HepG2 (cell line): Measurements from ENCODE around the gene LIPN. TPM values are rescaled to one million over a fixed set of nuclear protein-coding genes. Genes with fewer than 3 reads are reported as not detected.

Source experiments
- ATAC-seq: fragments of 200-7000 bp; cut with Tn5 transposase; 3 replicates; pipeline ENCODE4 v1.9.1; 2020; ENCODE audit warnings: mild to moderate bottlenecking, moderate library complexity
- BruUV-seq: library from RNA; stranded (reverse); fragments of 400-500 nt; replicated peaks from 2 replicates; lab custom pipeline; 2021; lab: Mats Ljungman, UMichigan
- CTCF ChIA-PET: fragments of 300-600 bp; formaldehyde crosslinking; extraction: SDS; loops from one replicate; lab custom pipeline; 2021; ENCODE audit warnings: low total read pairs, inconsistent platforms, low intra/inter-chr PET ratio; lab: Yijun Ruan, JAX
- POLR2A ChIA-PET: fragments of 350-600 bp; sonication (Branson Sonifier 250); formaldehyde crosslinking; loops from one replicate; lab custom pipeline; 2020; ENCODE audit warnings: antibody characterized with exemption, inconsistent platforms; lab: Yijun Ruan, JAX
- DNase-seq: peaks from one replicate; pipeline ENCODE4 v3.0.0-alpha.2; 2015; ENCODE audit warnings: low spot score
- FAIRE-seq: peaks from 3 replicates; lab custom pipeline; 2011; peaks lifted over from hg19 to GRCh38; lab: Jason Lieb, UNC
- H2AFZ ChIP-seq: one replicate; pipeline ENCODE4 v1.6.1; 2011; ENCODE audit warnings: low read length, inconsistent platforms
- H3K27ac ChIP-seq: fragments of 300-600 bp; 3 replicates; pipeline ENCODE4 v1.8.0; 2011; ENCODE audit warnings: mixed run types, mild to moderate bottlenecking, mixed read lengths, low read length, inconsistent platforms; ENCODE audit not compliant: insufficient read depth; ENCODE audit errors: extremely low read length
- H3K27me3 ChIP-seq, 2 experiments: fragments of 200-600 bp in 1 of 2; 2 replicates in 1 of 2; 3 replicates in 1 of 2; pipeline versions ENCODE4 v1.6.0 to v1.8.0; 2011; ENCODE audit warnings: low read length in 2 of 2, mild to moderate bottlenecking in 2 of 2, moderate library complexity in 2 of 2, inconsistent platforms in 1 of 2; ENCODE audit not compliant: insufficient read depth in 2 of 2, control insufficient read depth in 1 of 2
- H3K36me3 ChIP-seq, 2 experiments: fragments of 200-600 bp in 1 of 2; replicated peaks in 1 of 2; 2 replicates in 1 of 2; 3 replicates in 1 of 2; pipeline versions ENCODE4 v1.5.1 to v1.8.0; 2011; ENCODE audit warnings: low read length in 2 of 2, inconsistent platforms in 1 of 2; ENCODE audit not compliant: insufficient read depth in 2 of 2, control insufficient read depth in 1 of 2
- H3K4me1 ChIP-seq: 2 replicates; pipeline ENCODE4 v1.5.1; 2012; ENCODE audit warnings: low read length, inconsistent platforms; ENCODE audit not compliant: insufficient read depth
- H3K4me2 ChIP-seq: 2 replicates; pipeline ENCODE4 v1.6.0; 2011; ENCODE audit warnings: low read depth, low read length, inconsistent platforms
- H3K4me3 ChIP-seq, 3 experiments: fragments of 200-600 bp in 1 of 3; sonication (generic), shearing (Covaris generic) in 1 of 3; replicated peaks in 1 of 3; 2 replicates each; pipeline ENCODE4 v1.5.1; 2011 to 2016; ENCODE audit warnings: low read length in 3 of 3, inconsistent platforms in 2 of 3, low read depth in 2 of 3, mild to moderate bottlenecking in 2 of 3, control low read depth in 1 of 3, mixed read lengths in 1 of 3; ENCODE audit not compliant: insufficient read depth in 1 of 3
- H3K79me2 ChIP-seq: one replicate; pipeline ENCODE4 v1.6.1; 2011; ENCODE audit warnings: low read length, inconsistent platforms; ENCODE audit not compliant: insufficient read depth
- H3K9ac ChIP-seq: 2 replicates; pipeline ENCODE4 v1.6.0; 2011; ENCODE audit warnings: mild to moderate bottlenecking, low read depth, low read length, inconsistent platforms; ENCODE audit not compliant: insufficient read depth
- H3K9me3 ChIP-seq: 2 replicates; pipeline ENCODE4 v1.5.1; 2012; ENCODE audit warnings: mild to moderate bottlenecking, low read length
- H4K20me1 ChIP-seq: 2 replicates; pipeline ENCODE4 v1.6.0; 2011; ENCODE audit warnings: inconsistent platforms, mild to moderate bottlenecking, low read length, moderate library complexity; ENCODE audit not compliant: insufficient read depth
- HIVEP1 ChIP-seq: sonication (generic); formaldehyde crosslinking; IDR thresholded peaks from 2 replicates; pipeline ENCODE4 v1.4.0; 2020; ENCODE audit warnings: mild to moderate bottlenecking, missing genetic modification reagents
- U2AF2 ChIP-seq: fragments of 200-400 bp; formaldehyde crosslinking; IDR thresholded peaks from 2 replicates; pipeline ENCODE4 v1.6.1; 2017; ENCODE audit warnings: low read depth, mild to moderate bottlenecking, low read length
- ZBTB7A ChIP-seq: sonication (generic); formaldehyde crosslinking; IDR thresholded peaks from 2 replicates; pipeline ENCODE4 v1.8.0; 2022; ENCODE audit warnings: mild to moderate bottlenecking, missing genetic modification reagents
- ZFP82 ChIP-seq: sonication (generic); formaldehyde crosslinking; IDR thresholded peaks from 2 replicates; pipeline ENCODE4 v1.5.1; 2020; ENCODE audit warnings: mild to moderate bottlenecking, missing genetic modification reagents, borderline replicate concordance
- WGBS: methylation state at CpG from one replicate; pipeline ENCODE4 v1.1.6; 2017; ENCODE audit warnings: low lambda C conversion rate; 5-methylcytosine and 5-hydroxymethylcytosine counted together
- in situ Hi-C: cut with HindIII; loops from 2 replicates; pipeline ENCODE4 v1.10.0; 2017; ENCODE audit warnings: low pct_unique_long_range_greater_than_20kb; ENCODE audit not compliant: extremely low pct_ligation_motif_present
- intact Hi-C: fragments of 100-400 bp; cut with micrococcal nuclease; formaldehyde crosslinking; loops from one replicate; pipeline ENCODE4 v1.10.0; 2022; ENCODE audit not compliant: unreplicated experiment
- polyA plus RNA-seq, 8 experiments: library from polyadenylated mRNA; depleted of rRNA in 3 of 8; stranded (reverse) in 7 of 8; unstranded in 1 of 8; fragments of >200 nt; fragmentation: Illumina TruSeq in 4 of 8; extraction: Trizol in 4 of 8; gene quantifications; 2 replicates each; pipeline versions ENCODE4 v1.2.1 to v1.2.3, GENCODE V29; 2011 to 2016; ENCODE audit warnings: low read depth in 4 of 8, missing spikeins in 1 of 8, mixed read lengths in 1 of 8; ENCODE audit not compliant: insufficient read depth in 1 of 8
- total RNA-seq, 5 experiments: library from RNA; depleted of rRNA; stranded (reverse); fragments of >200 nt; fragmentation: Illumina TruSeq; extraction: Trizol; gene quantifications; 2 replicates each; pipeline ENCODE4 v1.2.3, GENCODE V29; 2016; ENCODE audit warnings: low read depth in 1 of 5
- TF ChIP-seq, protein P1 (sequence below): sonication (generic); formaldehyde crosslinking; IDR thresholded peaks from 2 replicates; pipeline ENCODE4 v1.4.0; 2020; ENCODE audit warnings: missing genetic modification reagents, borderline replicate concordance
- TF ChIP-seq, protein P2 (sequence below): sonication (generic); formaldehyde crosslinking; IDR thresholded peaks from 2 replicates; pipeline ENCODE4 v1.5.1; 2020; ENCODE audit warnings: missing genetic modification reagents, mild to moderate bottlenecking, borderline replicate concordance
- TF ChIP-seq, protein P3 (sequence below): sonication (generic); formaldehyde crosslinking; IDR thresholded peaks from 2 replicates; pipeline ENCODE4 v1.4.0; 2020; ENCODE audit warnings: missing genetic modification reagents

Gene LIPN
- total and polyA plus RNA-seq, 2 of the 13 experiments (the other 11 are each of a cell fraction or from before 2014, with no cell fraction given) = not detected

DNA sequence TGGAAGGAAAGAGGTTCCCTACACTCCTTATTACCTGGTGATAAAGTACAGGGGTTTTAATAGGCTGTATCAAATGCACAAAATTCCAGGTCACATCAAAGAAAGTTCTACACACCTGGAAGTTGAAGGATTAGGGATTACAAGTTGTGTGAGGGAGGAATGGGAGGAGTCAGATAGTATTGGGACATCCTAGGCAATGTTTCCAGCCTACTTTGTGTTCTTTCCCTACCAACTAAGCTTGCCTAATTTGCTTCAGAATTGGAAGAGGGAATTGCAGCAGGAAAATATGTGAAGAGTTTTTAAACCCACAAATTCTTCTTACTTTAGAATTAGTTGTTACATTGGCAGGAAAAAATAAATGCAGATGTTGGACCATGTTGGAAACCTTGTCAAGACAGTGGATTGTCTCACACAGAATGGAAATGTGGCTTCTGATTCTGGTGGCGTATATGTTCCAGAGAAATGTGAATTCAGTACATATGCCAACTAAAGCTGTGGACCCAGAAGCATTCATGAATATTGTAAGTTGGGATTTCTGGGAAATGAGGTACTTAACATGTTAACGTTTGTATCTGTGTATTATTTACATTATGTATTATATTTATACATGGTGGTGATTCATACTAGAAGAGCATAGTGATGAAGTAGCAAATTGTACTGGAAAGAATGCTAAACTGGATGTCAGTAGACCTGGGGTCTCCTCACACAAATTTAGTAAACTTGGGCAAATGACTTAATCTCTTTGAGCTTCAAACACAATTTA is 42.9 kb downstream of the LIPN start, which contains the start of gene LIPM (continued):
- TF ChIP-seq, protein P1, sequence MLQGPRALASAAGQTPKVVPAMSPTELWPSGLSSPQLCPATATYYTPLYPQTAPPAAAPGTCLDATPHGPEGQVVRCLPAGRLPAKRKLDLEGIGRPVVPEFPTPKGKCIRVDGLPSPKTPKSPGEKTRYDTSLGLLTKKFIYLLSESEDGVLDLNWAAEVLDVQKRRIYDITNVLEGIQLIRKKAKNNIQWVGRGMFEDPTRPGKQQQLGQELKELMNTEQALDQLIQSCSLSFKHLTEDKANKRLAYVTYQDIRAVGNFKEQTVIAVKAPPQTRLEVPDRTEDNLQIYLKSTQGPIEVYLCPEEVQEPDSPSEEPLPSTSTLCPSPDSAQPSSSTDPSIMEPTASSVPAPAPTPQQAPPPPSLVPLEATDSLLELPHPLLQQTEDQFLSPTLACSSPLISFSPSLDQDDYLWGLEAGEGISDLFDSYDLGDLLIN (CRISPR knock-in tag) = no peak
- TF ChIP-seq HIVEP1 (CRISPR knock-in tag) (no peak), ZFP82 (CRISPR knock-in tag) (no peak), ZBTB7A (CRISPR knock-in tag) (no peak), U2AF2 (no peak)
- TF ChIP-seq, protein P2, sequence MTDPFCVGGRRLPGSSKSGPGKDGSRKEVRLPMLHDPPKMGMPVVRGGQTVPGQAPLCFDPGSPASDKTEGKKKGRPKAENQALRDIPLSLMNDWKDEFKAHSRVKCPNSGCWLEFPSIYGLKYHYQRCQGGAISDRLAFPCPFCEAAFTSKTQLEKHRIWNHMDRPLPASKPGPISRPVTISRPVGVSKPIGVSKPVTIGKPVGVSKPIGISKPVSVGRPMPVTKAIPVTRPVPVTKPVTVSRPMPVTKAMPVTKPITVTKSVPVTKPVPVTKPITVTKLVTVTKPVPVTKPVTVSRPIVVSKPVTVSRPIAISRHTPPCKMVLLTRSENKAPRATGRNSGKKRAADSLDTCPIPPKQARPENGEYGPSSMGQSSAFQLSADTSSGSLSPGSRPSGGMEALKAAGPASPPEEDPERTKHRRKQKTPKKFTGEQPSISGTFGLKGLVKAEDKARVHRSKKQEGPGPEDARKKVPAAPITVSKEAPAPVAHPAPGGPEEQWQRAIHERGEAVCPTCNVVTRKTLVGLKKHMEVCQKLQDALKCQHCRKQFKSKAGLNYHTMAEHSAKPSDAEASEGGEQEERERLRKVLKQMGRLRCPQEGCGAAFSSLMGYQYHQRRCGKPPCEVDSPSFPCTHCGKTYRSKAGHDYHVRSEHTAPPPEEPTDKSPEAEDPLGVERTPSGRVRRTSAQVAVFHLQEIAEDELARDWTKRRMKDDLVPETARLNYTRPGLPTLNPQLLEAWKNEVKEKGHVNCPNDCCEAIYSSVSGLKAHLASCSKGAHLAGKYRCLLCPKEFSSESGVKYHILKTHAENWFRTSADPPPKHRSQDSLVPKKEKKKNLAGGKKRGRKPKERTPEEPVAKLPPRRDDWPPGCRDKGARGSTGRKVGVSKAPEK (CRISPR knock-in tag) = no peak

DNA sequence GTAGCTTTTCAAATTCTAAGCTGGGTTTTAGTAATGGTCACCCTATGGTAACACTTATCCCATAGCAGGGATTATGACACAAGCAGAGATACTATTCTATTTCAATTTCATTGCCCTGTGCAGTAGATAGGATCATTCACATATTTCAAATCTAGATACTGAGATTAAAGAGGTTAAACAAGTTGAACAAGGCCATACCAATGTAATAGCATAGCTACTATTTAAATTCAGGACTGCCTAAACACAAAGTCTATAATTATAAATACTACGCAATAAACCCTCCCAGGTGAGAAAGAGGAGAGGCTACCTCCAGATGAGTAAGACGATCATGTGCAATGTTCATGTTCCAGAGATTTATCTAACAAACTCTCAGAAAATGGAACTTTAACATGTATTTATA is 43.8 kb downstream of the LIPN start:
- Histone ChIP-seq H3K27ac (no peak overlapping the region), H3K9me3 (no peaks in the 10 kb centered on the region), H3K4me2 (no peak overlapping the region), H3K36me3 (no peaks in the 10 kb centered on the region), H3K4me3 (no peak overlapping the region), H3K27me3 (no peaks in the 10 kb centered on the region; a peak in 1 of 5 replicates), H3K79me2 (no peaks in the 10 kb centered on the region), H4K20me1 (no peaks in the 10 kb centered on the region), H3K9ac (no peak overlapping the region), H2AFZ (no peak overlapping the region), H3K4me1 (no peaks in the 10 kb centered on the region)
- 28% methylated on average over 2 of the region's 2 CpGs for WGBS
- ATAC-seq (no peak), FAIRE-seq (no peak), DNase-seq (no peak)
- intact Hi-C loops = no loop called here
- in situ Hi-C loops = no loop called here
- POLR2A ChIA-PET = no interaction called here
- BruUV-seq = no TSS peak
- TF ChIP-seq, protein P3, sequence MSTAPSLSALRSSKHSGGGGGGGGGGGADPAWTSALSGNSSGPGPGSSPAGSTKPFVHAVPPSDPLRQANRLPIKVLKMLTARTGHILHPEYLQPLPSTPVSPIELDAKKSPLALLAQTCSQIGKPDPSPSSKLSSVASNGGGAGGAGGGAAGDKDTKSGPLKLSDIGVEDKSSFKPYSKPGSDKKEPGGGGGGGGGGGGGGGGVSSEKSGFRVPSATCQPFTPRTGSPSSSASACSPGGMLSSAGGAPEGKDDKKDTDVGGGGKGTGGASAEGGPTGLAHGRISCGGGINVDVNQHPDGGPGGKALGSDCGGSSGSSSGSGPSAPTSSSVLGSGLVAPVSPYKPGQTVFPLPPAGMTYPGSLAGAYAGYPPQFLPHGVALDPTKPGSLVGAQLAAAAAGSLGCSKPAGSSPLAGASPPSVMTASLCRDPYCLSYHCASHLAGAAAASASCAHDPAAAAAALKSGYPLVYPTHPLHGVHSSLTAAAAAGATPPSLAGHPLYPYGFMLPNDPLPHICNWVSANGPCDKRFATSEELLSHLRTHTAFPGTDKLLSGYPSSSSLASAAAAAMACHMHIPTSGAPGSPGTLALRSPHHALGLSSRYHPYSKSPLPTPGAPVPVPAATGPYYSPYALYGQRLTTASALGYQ (CRISPR knock-in tag) = no peak
- CTCF ChIA-PET = no interaction called here
